WTC11 (cell line): ENCODE data around the gene LHFPL2.

Experiments used
- CTCF ChIP-seq: fragments of 200-600 bp; IDR thresholded peaks from 2 replicates; pipeline ENCODE4 v1.8.0; 2022; ENCODE audit warnings: antibody characterized with exemption
- E2F1 ChIP-seq: sonication (generic); formaldehyde crosslinking; IDR thresholded peaks from 2 replicates; pipeline ENCODE4 v1.8.0; 2022; ENCODE audit warnings: mild to moderate bottlenecking, missing genetic modification reagents
- E2F4 ChIP-seq: sonication (generic); formaldehyde crosslinking; IDR thresholded peaks from 2 replicates; pipeline ENCODE4 v1.8.1; 2022; ENCODE audit warnings: low read depth, mild to moderate bottlenecking, moderate library complexity, missing genetic modification reagents, borderline replicate concordance
- GABPB1 ChIP-seq: sonication (generic); formaldehyde crosslinking; IDR thresholded peaks from 2 replicates; pipeline ENCODE4 v1.8.1; 2023; ENCODE audit warnings: mild to moderate bottlenecking, missing genetic modification reagents
- IRF2 ChIP-seq: sonication (generic); formaldehyde crosslinking; IDR thresholded peaks from 2 replicates; pipeline ENCODE4 v1.8.0; 2022; ENCODE audit warnings: low read depth, missing genetic modification reagents, borderline replicate concordance
- OVOL2 ChIP-seq: fragments of 250-450 bp; sonication (Bioruptor Pico); IDR thresholded peaks from 2 replicates; pipeline ENCODE4 v1.9.0; 2021; ENCODE audit warnings: mild to moderate bottlenecking, borderline replicate concordance
- SMAD4 ChIP-seq: sonication (generic); formaldehyde crosslinking; IDR thresholded peaks from 2 replicates; pipeline ENCODE4 v1.8.0; 2022; ENCODE audit warnings: mild to moderate bottlenecking, missing genetic modification reagents
- TF ChIP-seq, protein P1 (sequence below): sonication (generic); formaldehyde crosslinking; conservative IDR thresholded peaks from 2 replicates; pipeline ENCODE4 v1.8.1; 2022; ENCODE audit warnings: mild to moderate bottlenecking, missing genetic modification reagents

- no peak for TF ChIP-seq IRF2 (CRISPR knock-in tag)
- no peak for TF ChIP-seq E2F1
- no peak for TF ChIP-seq GABPB1 (CRISPR knock-in tag)
- no peak for TF ChIP-seq OVOL2 (CRISPR knock-in tag)
- TF ChIP-seq CTCF: no peak
- TF ChIP-seq E2F4 (CRISPR knock-in tag): no peak
- no peak for TF ChIP-seq SMAD4
- TF ChIP-seq, protein P1, sequence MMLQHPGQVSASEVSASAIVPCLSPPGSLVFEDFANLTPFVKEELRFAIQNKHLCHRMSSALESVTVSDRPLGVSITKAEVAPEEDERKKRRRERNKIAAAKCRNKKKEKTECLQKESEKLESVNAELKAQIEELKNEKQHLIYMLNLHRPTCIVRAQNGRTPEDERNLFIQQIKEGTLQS (CRISPR knock-in tag): no peak
Measured at GRCh38 chr5:78573318-78573717, 75.3 kb downstream of the LHFPL2 start.
